CD4-positive, alpha-beta T cell (primary cell): ENCODE data around the gene VGLL4. TPM values are rescaled to one million over a fixed set of nuclear protein-coding genes. Genes with fewer than 3 reads are reported as not detected.

Source experiments
- ATAC-seq: fragments of 200-7000 bp; cut with Tn5 transposase; one replicate; pipeline ENCODE4 v1.10.0; 2022; ENCODE audit warnings: mild to moderate bottlenecking; ENCODE audit not compliant: poor library complexity
- CTCF ChIA-PET: fragments of 350-600 bp; sonication (Branson Sonifier 250); formaldehyde crosslinking; loops from one replicate; lab custom pipeline; 2021; ENCODE audit warnings: antibody characterized with exemption, inconsistent platforms; lab: Charles Lee
- POLR2A ChIA-PET: fragments of 350-600 bp; sonication (Branson Sonifier 250); formaldehyde crosslinking; loops from one replicate; lab custom pipeline; 2021; ENCODE audit warnings: antibody characterized with exemption, inconsistent platforms; lab: Charles Lee
- DNase-seq, 14 experiments: peaks; one replicate each; pipeline ENCODE4 v3.0.0-alpha.2; 2013 to 2020; ENCODE audit warnings: mixed read lengths in 2 of 14
- H3K27ac ChIP-seq, 2 donors: one replicate each; pipeline versions ENCODE4 v1.5.1 to v1.7.0; 2013; ENCODE audit warnings: low read length in 2 of 2, low read depth in 1 of 2, mild to moderate bottlenecking in 1 of 2
- H3K27me3 ChIP-seq, 2 experiments: 1 replicate in 1 of 2; 2 replicates in 1 of 2; pipeline versions ENCODE4 v1.6.1 to v1.7.0; 2013; ENCODE audit warnings: low read length in 2 of 2, control low read depth in 1 of 2, mild to moderate bottlenecking in 1 of 2, moderate library complexity in 1 of 2; ENCODE audit not compliant: insufficient read depth in 2 of 2, control insufficient read depth in 1 of 2
- H3K36me3 ChIP-seq: one replicate; pipeline ENCODE4 v1.6.1; 2013; ENCODE audit warnings: low read length, control low read depth; ENCODE audit not compliant: insufficient read depth
- H3K4me1 ChIP-seq: one replicate; pipeline ENCODE4 v1.6.1; 2013; ENCODE audit warnings: low read length, control low read depth; ENCODE audit not compliant: insufficient read depth
- H3K4me3 ChIP-seq: one replicate; pipeline ENCODE4 v1.5.1; 2013; ENCODE audit warnings: mild to moderate bottlenecking, low read length, moderate library complexity
- H3K9me3 ChIP-seq, 2 experiments: 1 replicate in 1 of 2; 2 replicates in 1 of 2; pipeline versions ENCODE4 v1.6.1 to v1.7.0; 2013; ENCODE audit warnings: low read length in 2 of 2, mild to moderate bottlenecking in 2 of 2, control low read depth in 1 of 2, moderate library complexity in 1 of 2; ENCODE audit not compliant: control insufficient read depth in 1 of 2, insufficient read depth in 1 of 2
- H3K27ac Mint-ChIP-seq: one replicate; pipeline ENCODE4 v1.8.0; 2020; ENCODE audit warnings: mixed read lengths
- H3K27me3 Mint-ChIP-seq: one replicate; pipeline ENCODE4 v1.8.0; 2021; ENCODE audit warnings: mixed read lengths
- H3K36me3 Mint-ChIP-seq: one replicate; pipeline ENCODE4 v1.8.0; 2021; ENCODE audit warnings: low read depth, mixed read lengths
- H3K4me1 Mint-ChIP-seq: one replicate; pipeline ENCODE4 v1.8.0; 2021; ENCODE audit warnings: low read depth, mixed read lengths
- H3K4me3 Mint-ChIP-seq: one replicate; pipeline ENCODE4 v1.8.0; 2020; ENCODE audit warnings: mild to moderate bottlenecking, mixed read lengths
- H3K9me3 Mint-ChIP-seq: one replicate; pipeline ENCODE4 v1.8.0; 2020; ENCODE audit warnings: mixed read lengths
- CTCF ChIP-seq: fragments of 200-600 bp; IDR thresholded peaks from one replicate; pipeline ENCODE4 v1.8.0; 2022; ENCODE audit warnings: antibody characterized with exemption, mild to moderate bottlenecking
- intact Hi-C, 2 experiments: fragments of 100-400 bp; cut with DNase I in 1 of 2; cut with micrococcal nuclease in 1 of 2; formaldehyde crosslinking; loops; one replicate each; pipeline versions ENCODE4 v1.15.1 to v1.9.0; 2023 to 2025; cut with DNase I, micrococcal nuclease
- total RNA-seq, 174 experiments: library from RNA in 2 of 174; stranded (reverse) in 2 of 174; gene quantifications; one replicate each; pipeline ENCODE4 v1.2.3 and lab custom pipeline; 2021 to 2026

Gene VGLL4
- total RNA-seq, 2 experiments from 2014 or later, result 10.5 to 11.3 TPM

GRCh38 chr3:11555211-11555782 lies 88.4 kb downstream of the VGLL4 start:
- no peak overlapping the region for H3K27ac Mint-ChIP-seq
- intact Hi-C loops, result no loop called here
- no peaks in the 10 kb centered on the region for H3K27me3 Mint-ChIP-seq
- DNase-seq, result no peak
- no peak overlapping the region for H3K4me3 Mint-ChIP-seq
- no peaks in the 10 kb centered on the region for H3K9me3 Mint-ChIP-seq
- H3K27me3 ChIP-seq, result no peaks in the 10 kb centered on the region
- ChIA-PET POLR2A (no interaction called here), CTCF (no interaction called here)
- H3K36me3 ChIP-seq, result peaks cover 49% of the 10 kb centered on the region
- H3K4me1 Mint-ChIP-seq, result peaks cover 5% of the 10 kb centered on the region
- H3K27ac ChIP-seq, result no peak overlapping the region
- TF ChIP-seq CTCF, result no peak
- no peak for ATAC-seq
- peaks cover 0 to 9% of the 10 kb centered on the region in 2 experiments for H3K9me3 ChIP-seq
- no peak overlapping the region for H3K4me3 ChIP-seq
- H3K36me3 Mint-ChIP-seq, result peaks cover 58% of the 10 kb centered on the region
- no peaks in the 10 kb centered on the region for H3K4me1 ChIP-seq

- ATAC-seq (no peak), DNase-seq (no peak)
- Mint-ChIP-seq H3K9me3 (no peaks in the 10 kb centered on the region), H3K4me3 (no peak overlapping the region), H3K27ac (no peak overlapping the region), H3K27me3 (no peaks in the 10 kb centered on the region), H3K4me1 (peaks cover under 1% of the 10 kb centered on the region), H3K36me3 (peaks cover 52% of the 10 kb centered on the region)
- H3K27ac ChIP-seq, result no peak overlapping the region
- peaks cover 0 to 9% of the 10 kb centered on the region in 2 experiments for H3K9me3 ChIP-seq
- H3K36me3 ChIP-seq, result peaks cover 49% of the 10 kb centered on the region
- H3K4me3 ChIP-seq, result no peak overlapping the region
- no peaks in the 10 kb centered on the region for H3K27me3 ChIP-seq
- no peak for TF ChIP-seq CTCF
- intact Hi-C loops, result no loop called here
- ChIA-PET CTCF (no interaction called here), POLR2A (no interaction called here)
- H3K4me1 ChIP-seq, result no peaks in the 10 kb centered on the region
Observed at GRCh38 chr3:11554666-11555065, 89.0 kb downstream of the VGLL4 start.

- Histone ChIP-seq H3K4me3 (no peak overlapping the region), H3K9me3 (peaks cover 0 to 9% of the 10 kb centered on the region in 2 experiments), H3K4me1 (no peaks in the 10 kb centered on the region), H3K36me3 (peaks cover 46% of the 10 kb centered on the region), H3K27ac (no peak overlapping the region), H3K27me3 (no peaks in the 10 kb centered on the region)
- Mint-ChIP-seq H3K27ac (no peak overlapping the region), H3K9me3 (no peaks in the 10 kb centered on the region), H3K36me3 (peaks cover 51% of the 10 kb centered on the region), H3K4me3 (no peak overlapping the region), H3K4me1 (no peaks in the 10 kb centered on the region), H3K27me3 (no peaks in the 10 kb centered on the region)
- CTCF ChIA-PET, result no interaction called here
- TF ChIP-seq CTCF, result no peak
- intact Hi-C loops, result no loop called here
- DNase-seq, result no peak
- ATAC-seq, result no peak
- POLR2A ChIA-PET, result no interaction called here
Observed at GRCh38 chr3:11554236-11554610, 89.5 kb downstream of the VGLL4 start.
